Gastroesophageal sphincter (tissue), 3 donors: Measurements from ENCODE around the gene LRRK2.

ENCODE experiments used
- POLR2A ChIP-seq, 2 donors: fragments of 450-650 bp; IDR thresholded peaks; one replicate each; pipeline ENCODE4 v1.6.1; 2017; ENCODE audit warnings: antibody characterized with exemption in 2 of 2, mild to moderate bottlenecking in 2 of 2, moderate library complexity in 1 of 2
- POLR2AphosphoS5 ChIP-seq: sonication (generic); formaldehyde crosslinking; IDR thresholded peaks from one replicate; pipeline ENCODE4 v1.6.1; 2017; ENCODE audit warnings: antibody characterized with exemption
- TF ChIP-seq, protein P1 (sequence below), 4 experiments: fragments of 200-600 bp in 2 of 4; fragments of 450-650 bp in 2 of 4; sonication (generic) in 1 of 4; IDR thresholded peaks; one replicate each; pipeline ENCODE4 v1.5.1; 2017 to 2019; ENCODE audit warnings: antibody characterized with exemption in 4 of 4, mild to moderate bottlenecking in 2 of 4, moderate library complexity in 2 of 4

DNA sequence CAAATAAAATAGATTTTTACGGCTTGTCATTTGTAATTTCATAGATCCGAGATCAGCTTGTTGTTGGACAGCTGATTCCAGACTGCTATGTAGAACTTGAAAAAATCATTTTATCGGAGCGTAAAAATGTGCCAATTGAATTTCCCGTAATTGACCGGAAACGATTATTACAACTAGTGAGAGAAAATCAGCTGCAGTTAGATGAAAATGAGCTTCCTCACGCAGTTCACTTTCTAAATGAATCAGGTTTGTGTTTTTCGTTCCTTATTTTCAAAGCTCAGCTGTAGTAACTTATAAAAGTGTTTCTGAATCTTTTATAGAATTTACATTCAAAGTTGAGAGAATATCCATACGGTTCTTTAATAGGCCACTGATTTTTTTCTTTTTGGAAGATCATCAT, 89.1 kb downstream of the LRRK2 start:
- TF ChIP-seq POLR2A (IDR thresholded peaks at IDR 0.05) (no peak), POLR2AphosphoS5 (no peak)
- TF ChIP-seq, protein P1, sequence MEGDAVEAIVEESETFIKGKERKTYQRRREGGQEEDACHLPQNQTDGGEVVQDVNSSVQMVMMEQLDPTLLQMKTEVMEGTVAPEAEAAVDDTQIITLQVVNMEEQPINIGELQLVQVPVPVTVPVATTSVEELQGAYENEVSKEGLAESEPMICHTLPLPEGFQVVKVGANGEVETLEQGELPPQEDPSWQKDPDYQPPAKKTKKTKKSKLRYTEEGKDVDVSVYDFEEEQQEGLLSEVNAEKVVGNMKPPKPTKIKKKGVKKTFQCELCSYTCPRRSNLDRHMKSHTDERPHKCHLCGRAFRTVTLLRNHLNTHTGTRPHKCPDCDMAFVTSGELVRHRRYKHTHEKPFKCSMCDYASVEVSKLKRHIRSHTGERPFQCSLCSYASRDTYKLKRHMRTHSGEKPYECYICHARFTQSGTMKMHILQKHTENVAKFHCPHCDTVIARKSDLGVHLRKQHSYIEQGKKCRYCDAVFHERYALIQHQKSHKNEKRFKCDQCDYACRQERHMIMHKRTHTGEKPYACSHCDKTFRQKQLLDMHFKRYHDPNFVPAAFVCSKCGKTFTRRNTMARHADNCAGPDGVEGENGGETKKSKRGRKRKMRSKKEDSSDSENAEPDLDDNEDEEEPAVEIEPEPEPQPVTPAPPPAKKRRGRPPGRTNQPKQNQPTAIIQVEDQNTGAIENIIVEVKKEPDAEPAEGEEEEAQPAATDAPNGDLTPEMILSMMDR (IDR thresholded peaks at IDR 0.05): no peak
